ENCODE measurements around the gene NUDC. TPM values are rescaled to one million over a fixed set of nuclear protein-coding genes. Genes with fewer than 3 reads are reported as not detected.
"Not testable (repeated sequence)": the region's sequence is repeated elsewhere in the genome, so short reads cannot be mapped to it uniquely, and the experiment has no call there.

The NUDC gene
- total RNA-seq, 2 experiments from 2014 or later = 65.7 to 106 TPM

DNA sequence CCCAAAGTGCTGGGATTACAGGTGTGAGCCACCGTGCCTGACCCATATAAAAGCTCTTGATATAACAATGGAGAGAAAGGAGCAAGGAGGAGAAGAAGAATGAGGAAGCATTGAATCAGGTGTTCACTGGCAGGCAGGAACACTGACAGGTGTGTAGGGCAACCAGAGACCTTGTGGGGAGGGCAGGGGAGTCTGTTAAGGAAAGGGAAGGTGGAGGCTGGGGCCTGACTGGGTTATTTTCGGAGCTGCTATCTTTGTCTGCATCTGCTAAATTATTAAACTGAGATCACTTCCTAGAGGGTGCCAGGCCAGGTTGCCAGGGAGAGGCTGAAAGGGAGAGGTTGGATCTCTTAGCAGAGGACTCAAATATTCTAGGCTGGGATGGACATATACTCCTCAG is 65.1 kb downstream of the NUDC start:
- ChIA-PET POLR2A (no interaction called here), CTCF (ENCODE audit: unreplicated experiment) (no interaction called here)
- Histone ChIP-seq H3K4me1 (ENCODE audit: insufficient read depth, low read length, poor library complexity, severe bottlenecking) (peaks cover 5% of the 10 kb centered on the region), H3K27ac (ENCODE audit: low read depth, low read length, poor library complexity, severe bottlenecking) (no peak overlapping the region), H3K9me2 (ENCODE audit: insufficient read depth, low read length) (no peaks in the 10 kb centered on the region), H3K9me3 (ENCODE audit: low read length) (no peaks in the 10 kb centered on the region), H3K79me2 (ENCODE audit: insufficient read depth, low read depth, low read length) (no peaks in the 10 kb centered on the region), H3K4me2 (ENCODE audit: low read length) (no peak overlapping the region), H3K36me3 (ENCODE audit: insufficient read depth, low read length) (no peaks in the 10 kb centered on the region), H2AFZ (ENCODE audit: low read length) (no peak overlapping the region), H3K4me3 (ENCODE audit: low read depth, low read length, poor library complexity, severe bottlenecking) (no peak overlapping the region), H4K20me1 (ENCODE audit: insufficient read depth, low read length) (no peaks in the 10 kb centered on the region)
- TF ChIP-seq CTCF (conservative IDR thresholded peaks at IDR 0.05; ENCODE audit: low read length) = no peak
- TF ChIP-seq EZH2phosphoT487 (IDR thresholded peaks at IDR 0.05; ENCODE audit: borderline replicate concordance, low read depth, low read length) = no peak
- no TSS peak for BruUV-seq (replicated peaks)
- intact Hi-C loops (cut with micrococcal nuclease; ENCODE audit: unreplicated experiment) = no loop called here
- DNase-seq (ENCODE audit: low spot score) = no peak

DNA sequence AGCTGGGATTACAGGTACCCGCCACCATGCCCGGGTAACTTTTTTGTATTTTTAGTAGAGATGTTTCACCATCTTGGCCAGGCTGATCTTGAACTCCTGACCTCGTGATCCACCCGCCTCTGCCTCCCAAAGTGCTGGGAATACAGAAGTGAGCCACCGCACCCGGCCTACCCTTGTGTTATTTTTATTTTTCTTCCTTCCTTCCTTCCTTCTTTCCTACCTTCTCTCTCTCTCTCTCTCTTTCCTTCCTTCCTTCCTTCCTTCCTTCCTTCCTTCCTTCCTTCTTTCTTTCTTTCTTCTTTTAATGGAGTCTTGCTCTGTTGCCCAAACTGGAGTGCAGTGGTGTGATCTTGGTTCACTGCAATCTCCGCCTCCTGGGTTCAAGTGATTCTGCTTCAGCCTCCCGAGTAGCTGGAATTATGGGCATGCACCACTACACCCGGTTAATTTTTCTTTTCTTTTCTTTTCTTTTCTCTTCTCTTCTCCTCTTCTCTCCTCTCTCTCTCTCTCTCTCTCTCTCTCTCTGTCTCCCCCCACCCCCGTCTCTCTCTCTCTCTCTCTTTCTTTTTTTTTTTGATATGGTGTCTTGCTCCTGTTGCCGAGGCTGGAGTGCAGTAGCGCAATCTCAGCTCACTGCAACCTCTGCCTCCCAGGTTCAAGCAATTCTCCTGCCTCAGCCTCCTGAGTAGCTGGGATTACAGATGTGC is 68.0 kb downstream of the NUDC start:
- intact Hi-C loops (cut with micrococcal nuclease; ENCODE audit: unreplicated experiment); H3K9me2 ChIP-seq (ENCODE audit: insufficient read depth, low read length); H2AFZ ChIP-seq (ENCODE audit: low read length); BruUV-seq (replicated peaks); H3K79me2 ChIP-seq (ENCODE audit: insufficient read depth, low read depth, low read length); H3K27ac ChIP-seq (ENCODE audit: low read depth, low read length, poor library complexity, severe bottlenecking); POLR2A ChIA-PET; H3K4me3 ChIP-seq (ENCODE audit: low read depth, low read length, poor library complexity, severe bottlenecking); CTCF ChIA-PET (ENCODE audit: unreplicated experiment); H4K20me1 ChIP-seq (ENCODE audit: insufficient read depth, low read length); H3K4me1 ChIP-seq (ENCODE audit: insufficient read depth, low read length, poor library complexity, severe bottlenecking); DNase-seq (ENCODE audit: low spot score); H3K9me3 ChIP-seq (ENCODE audit: low read length); H3K36me3 ChIP-seq (ENCODE audit: insufficient read depth, low read length); H3K4me2 ChIP-seq (ENCODE audit: low read length): not testable (repeated sequence)

- H3K4me2 ChIP-seq (ENCODE audit: low read length) = no peak overlapping the region
- no peak overlapping the region for H3K27ac ChIP-seq (ENCODE audit: low read depth, low read length, poor library complexity, severe bottlenecking)
- no peaks in the 10 kb centered on the region for H3K9me3 ChIP-seq (ENCODE audit: low read length)
- intact Hi-C loops (cut with micrococcal nuclease; ENCODE audit: unreplicated experiment) = no loop called here
- CTCF ChIA-PET (ENCODE audit: unreplicated experiment) = no interaction called here
- no peak for TF ChIP-seq EZH2phosphoT487 (IDR thresholded peaks at IDR 0.05; ENCODE audit: borderline replicate concordance, low read depth, low read length)
- BruUV-seq (replicated peaks) = no TSS peak
- peaks cover 5% of the 10 kb centered on the region for H3K4me1 ChIP-seq (ENCODE audit: insufficient read depth, low read length, poor library complexity, severe bottlenecking)
- POLR2A ChIA-PET = no interaction called here
- H3K36me3 ChIP-seq (ENCODE audit: insufficient read depth, low read length) = no peaks in the 10 kb centered on the region
- peak; percentile 43 for DNase-seq (ENCODE audit: low spot score)
- no peaks in the 10 kb centered on the region for H4K20me1 ChIP-seq (ENCODE audit: insufficient read depth, low read length)
- H2AFZ ChIP-seq (ENCODE audit: low read length) = no peak overlapping the region
- H3K9me2 ChIP-seq (ENCODE audit: insufficient read depth, low read length) = no peaks in the 10 kb centered on the region
- no peak overlapping the region for H3K4me3 ChIP-seq (ENCODE audit: low read depth, low read length, poor library complexity, severe bottlenecking)
- no peaks in the 10 kb centered on the region for H3K79me2 ChIP-seq (ENCODE audit: insufficient read depth, low read depth, low read length)
Measured at GRCh38 chr1:26991310-26992116, 70.0 kb downstream of the NUDC start.

Data from OCI-LY7 (cell line).